H1 (cell line): Measurements from ENCODE around the gene PTGIS. TPM values are rescaled to one million over a fixed set of nuclear protein-coding genes. Genes with fewer than 3 reads are reported as not detected.

ENCODE experiments used
- CTCF ChIA-PET: fragments of 300-600 bp; sonication (Branson Sonifier 250); formaldehyde crosslinking; loops from one replicate; lab custom pipeline; 2021; ENCODE audit not compliant: partially characterized antibody; lab: Charles Lee
- POLR2A ChIA-PET: fragments of 300-600 bp; sonication (Branson Sonifier 250); formaldehyde crosslinking; loops from one replicate; lab custom pipeline; 2021; ENCODE audit warnings: inconsistent platforms; ENCODE audit not compliant: partially characterized antibody; lab: Charles Lee
- DNase-seq, 2 experiments: peaks; one replicate each; pipeline versions ENCODE4 v3.0.0 to v3.0.0-alpha.2; 2010 to 2022; ENCODE audit warnings: low spot score in 2 of 2, low read depth in 1 of 2, mixed read lengths in 1 of 2
- FAIRE-seq: peaks from 2 replicates; lab custom pipeline; 2011; peaks lifted over from hg19 to GRCh38; lab: Jason Lieb, UNC
- H2AFZ ChIP-seq: 2 replicates; pipeline ENCODE4 v1.8.1; 2012; ENCODE audit warnings: low read length, inconsistent platforms
- H2AK5ac ChIP-seq: 2 replicates; pipeline ENCODE4 v1.6.1; 2013; ENCODE audit warnings: low read depth, low read length
- H2BK120ac ChIP-seq: replicated peaks from 2 replicates; pipeline ENCODE3; 2013; ENCODE audit warnings: low read depth, low read length, inconsistent platforms
- H2BK12ac ChIP-seq: 2 replicates; pipeline ENCODE4 v1.6.1; 2013; ENCODE audit warnings: low read depth, low read length
- H2BK15ac ChIP-seq: 2 replicates; pipeline ENCODE4 v1.6.1; 2013; ENCODE audit warnings: low read length
- H2BK20ac ChIP-seq: 2 replicates; pipeline ENCODE4 v1.6.1; 2013; ENCODE audit warnings: low read length
- H2BK5ac ChIP-seq: 2 replicates; pipeline ENCODE4 v1.6.1; 2013; ENCODE audit warnings: low read depth, low read length
- H3K14ac ChIP-seq: 2 replicates; pipeline ENCODE4 v1.6.1; 2013; ENCODE audit warnings: inconsistent platforms; ENCODE audit not compliant: insufficient read length
- H3K18ac ChIP-seq: 2 replicates; pipeline ENCODE4 v1.6.1; 2013; ENCODE audit warnings: low read length; ENCODE audit errors: extremely low read depth
- H3K23ac ChIP-seq: 2 replicates; pipeline ENCODE4 v1.6.1; 2013; ENCODE audit warnings: inconsistent platforms; ENCODE audit not compliant: insufficient read length
- H3K23me2 ChIP-seq: 2 replicates; pipeline ENCODE4 v1.6.1; 2013; ENCODE audit warnings: low read depth, low read length
- H3K27ac ChIP-seq: 2 replicates; pipeline ENCODE4 v1.6.1; 2011; ENCODE audit warnings: low read depth, low read length, inconsistent platforms
- H3K27me3 ChIP-seq, 4 experiments: replicated peaks in 1 of 4; 1 replicate in 1 of 4; 2 replicates in 3 of 4; pipeline versions ENCODE4 v1.6.1 to v1.8.1; 2011 to 2013; ENCODE audit warnings: low read length in 3 of 4, mild to moderate bottlenecking in 3 of 4, inconsistent platforms in 2 of 4, mixed read lengths in 2 of 4, moderate library complexity in 1 of 4; ENCODE audit not compliant: control insufficient read depth in 3 of 4, insufficient read depth in 3 of 4; ENCODE audit errors: extremely low read depth in 1 of 4
- H3K36me3 ChIP-seq, 4 experiments: 2 replicates each; pipeline versions ENCODE4 v1.6.1 to v1.8.1; 2011 to 2013; ENCODE audit warnings: mild to moderate bottlenecking in 4 of 4, low read length in 3 of 4, moderate library complexity in 2 of 4, control low read depth in 1 of 4, inconsistent platforms in 1 of 4; ENCODE audit not compliant: insufficient read depth in 4 of 4, control insufficient read depth in 2 of 4
- H3K4ac ChIP-seq: replicated peaks from 2 replicates; pipeline ENCODE3; 2013; ENCODE audit warnings: low read length, low read depth, mixed read lengths, inconsistent platforms; ENCODE audit not compliant: insufficient read length
- H3K4me1 ChIP-seq, 4 experiments: replicated peaks in 1 of 4; 1 replicate in 1 of 4; 2 replicates in 3 of 4; pipeline versions ENCODE4 v1.6.1 to v1.8.1; 2011 to 2013; ENCODE audit warnings: low read length in 3 of 4, inconsistent platforms in 2 of 4, mixed read lengths in 1 of 4; ENCODE audit not compliant: insufficient read depth in 4 of 4, control insufficient read depth in 3 of 4
- H3K4me2 ChIP-seq, 2 experiments: 2 replicates each; pipeline versions ENCODE4 v1.6.1 to v1.8.1; 2011 to 2013; ENCODE audit warnings: low read depth in 2 of 2, low read length in 2 of 2, control low read depth in 1 of 2, inconsistent platforms in 1 of 2, mild to moderate bottlenecking in 1 of 2; ENCODE audit not compliant: insufficient read depth in 1 of 2
- H3K4me3 ChIP-seq, 4 experiments: fragments of 200-600, 300-600 bp in 1 of 4; sonication (generic), shearing (Covaris generic), sonication (Bioruptor Twin) in 1 of 4; 2 replicates each; pipeline versions ENCODE4 v1.5.1 to v1.8.1; 2011 to 2016; ENCODE audit warnings: low read length in 4 of 4, low read depth in 3 of 4, control low read depth in 2 of 4, inconsistent platforms in 2 of 4, mild to moderate bottlenecking in 2 of 4, mixed read lengths in 1 of 4, moderate library complexity in 1 of 4; ENCODE audit not compliant: insufficient read depth in 2 of 4; ENCODE audit errors: extremely low read depth in 1 of 4
- H3K56ac ChIP-seq: replicated peaks from 2 replicates; pipeline ENCODE3; 2013; ENCODE audit warnings: low read depth, mild to moderate bottlenecking, mixed read lengths, low read length, inconsistent platforms; ENCODE audit not compliant: insufficient read length
- H3K79me1 ChIP-seq: 2 replicates; pipeline ENCODE4 v1.6.1; 2013; ENCODE audit warnings: low read depth, low read length, control low read depth
- H3K79me2 ChIP-seq, 2 experiments: 2 replicates each; pipeline versions ENCODE4 v1.6.1 to v1.8.1; 2012 to 2013; ENCODE audit warnings: low read length in 2 of 2, mild to moderate bottlenecking in 2 of 2, inconsistent platforms in 1 of 2; ENCODE audit not compliant: insufficient read depth in 2 of 2, control insufficient read depth in 1 of 2
- H3K9ac ChIP-seq, 4 experiments: replicated peaks in 1 of 4; 1 replicate in 1 of 4; 2 replicates in 3 of 4; pipeline versions ENCODE4 v1.6.1 to v1.8.1; 2011 to 2013; ENCODE audit warnings: low read depth in 3 of 4, low read length in 3 of 4, control low read depth in 2 of 4, mild to moderate bottlenecking in 2 of 4, moderate library complexity in 2 of 4, inconsistent platforms in 1 of 4; ENCODE audit errors: extremely low read depth in 1 of 4
- H3K9me3 ChIP-seq, 2 experiments: 2 replicates each; pipeline versions ENCODE4 v1.6.1 to v1.8.1; 2012 to 2013; ENCODE audit warnings: mild to moderate bottlenecking in 2 of 2, moderate library complexity in 2 of 2, control low read depth in 1 of 2, inconsistent platforms in 1 of 2, low read depth in 1 of 2, low read length in 1 of 2, mixed read lengths in 1 of 2; ENCODE audit not compliant: insufficient read depth in 2 of 2
- H4K20me1 ChIP-seq, 2 experiments: replicated peaks in 1 of 2; 2 replicates each; pipeline versions ENCODE3 to v1.8.1; 2011 to 2013; ENCODE audit warnings: inconsistent platforms in 2 of 2, low read length in 2 of 2, mild to moderate bottlenecking in 1 of 2; ENCODE audit not compliant: insufficient read depth in 2 of 2, control insufficient read depth in 1 of 2
- H4K5ac ChIP-seq: 2 replicates; pipeline ENCODE4 v1.6.1; 2013; ENCODE audit warnings: low read length, low read depth, mixed read lengths, inconsistent platforms; ENCODE audit not compliant: insufficient read length
- H4K8ac ChIP-seq: 2 replicates; pipeline ENCODE4 v1.8.0; 2013; ENCODE audit warnings: mild to moderate bottlenecking, moderate library complexity, low read length, inconsistent platforms; ENCODE audit not compliant: insufficient read depth; ENCODE audit errors: extremely low read depth
- H4K91ac ChIP-seq: replicated peaks from 2 replicates; pipeline ENCODE3; 2013; ENCODE audit warnings: low read length, mixed read lengths, inconsistent platforms; ENCODE audit not compliant: insufficient read length
- ASH2L ChIP-seq: fragments of 200-600, 300-600 bp; sonication (generic); IDR thresholded peaks from one replicate; pipeline ENCODE4 v1.7.1; 2017; ENCODE audit warnings: low read length
- BCL11A ChIP-seq, 2 experiments: IDR thresholded peaks; one replicate each; pipeline ENCODE4 v1.6.1; 2011; ENCODE audit warnings: low read depth in 2 of 2, low read length in 2 of 2, mild to moderate bottlenecking in 2 of 2
- BRCA1 ChIP-seq: IDR thresholded peaks from 2 replicates; pipeline ENCODE4 v1.6.1; 2012; ENCODE audit warnings: low read depth, low read length, improper control_type of control experiment
- CBX8 ChIP-seq: fragments of 300-800, 300-1000 bp; sonication (generic); IDR thresholded peaks from 2 replicates; pipeline ENCODE4 v1.7.1; 2016; ENCODE audit warnings: low read depth, low read length, borderline replicate concordance
- CREB1 ChIP-seq: IDR thresholded peaks from 2 replicates; pipeline ENCODE4 v1.6.1; 2012; ENCODE audit warnings: inconsistent platforms
- JUN ChIP-seq: IDR thresholded peaks from 2 replicates; pipeline ENCODE4 v1.6.1; 2011; ENCODE audit warnings: low read depth, mild to moderate bottlenecking, improper control_type of control experiment, low read length
- KDM4A ChIP-seq: IDR thresholded peaks from one replicate; pipeline ENCODE4 v1.7.1; 2012; ENCODE audit warnings: low read depth, mild to moderate bottlenecking, moderate library complexity, low read length, inconsistent platforms; ENCODE audit not compliant: severe bottlenecking
- NANOG ChIP-seq: IDR thresholded peaks from 2 replicates; pipeline ENCODE4 v1.6.1; 2011; ENCODE audit warnings: low read length, low read depth, mild to moderate bottlenecking, inconsistent platforms; ENCODE audit not compliant: insufficient read depth, poor library complexity, severe bottlenecking
- SIRT6 ChIP-seq: IDR thresholded peaks from one replicate; pipeline ENCODE4 v1.7.1; 2012; ENCODE audit warnings: low read length, inconsistent platforms
- TAF1 ChIP-seq: IDR thresholded peaks from 2 replicates; pipeline ENCODE4 v1.6.1; 2011; ENCODE audit warnings: mild to moderate bottlenecking, low read depth, low read length
- YY1 ChIP-seq: IDR thresholded peaks from 2 replicates; pipeline ENCODE4 v1.6.1; 2011; ENCODE audit warnings: low read depth, mild to moderate bottlenecking, low read length
- WGBS, 2 experiments: shearing (Covaris generic) in 1 of 2; methylation state at CpG; one replicate each; pipeline versions ENCODE4 v1.1.6 to v1.1.7; 2013 to 2015; ENCODE audit warnings: low lambda C conversion rate in 2 of 2, mixed read lengths in 2 of 2, inconsistent platforms in 1 of 2, low coverage in 1 of 2, missing lambda C conversion rate in 1 of 2; ENCODE audit not compliant: insufficient replicate concordance in 2 of 2, insufficient coverage in 1 of 2, insufficient read length in 1 of 2; ENCODE audit errors: extremely low coverage in 1 of 2, missing lambda C conversion rate in 1 of 2; 5-methylcytosine and 5-hydroxymethylcytosine counted together
- polyA plus RNA-seq, 7 experiments: library from polyadenylated mRNA; depleted of rRNA in 3 of 7; stranded (reverse) in 5 of 7; unstranded in 2 of 7; fragments of >200 nt in 5 of 7; fragments of 200-250 nt in 2 of 7; gene quantifications; 1 replicate in 5 of 7; 2 replicates in 1 of 7; 4 replicates in 1 of 7; pipeline versions ENCODE4 v1.2.1 to v1.2.3, GENCODE V29; 2011 to 2013; ENCODE audit warnings: missing spikeins in 2 of 7, mixed read lengths in 2 of 7
- total RNA-seq: library from RNA; stranded (reverse); fragmentation: NEBNext Ultra II Directional; extraction: Animal tissue kit (Norgen Biotek cat#: 25700); gene quantifications from 2 replicates; pipeline ENCODE4 v1.2.1, GENCODE V29; 2021
- TF ChIP-seq, protein P1 (sequence below): IDR thresholded peaks from 2 replicates; pipeline ENCODE4 v1.6.1; 2012; ENCODE audit warnings: inconsistent platforms

PTGIS gene
- total and polyA plus RNA-seq, 2 of the 8 experiments (the other 6 are each of a cell fraction or from before 2014, with no cell fraction given): 29.9 to 35.5 TPM

DNA sequence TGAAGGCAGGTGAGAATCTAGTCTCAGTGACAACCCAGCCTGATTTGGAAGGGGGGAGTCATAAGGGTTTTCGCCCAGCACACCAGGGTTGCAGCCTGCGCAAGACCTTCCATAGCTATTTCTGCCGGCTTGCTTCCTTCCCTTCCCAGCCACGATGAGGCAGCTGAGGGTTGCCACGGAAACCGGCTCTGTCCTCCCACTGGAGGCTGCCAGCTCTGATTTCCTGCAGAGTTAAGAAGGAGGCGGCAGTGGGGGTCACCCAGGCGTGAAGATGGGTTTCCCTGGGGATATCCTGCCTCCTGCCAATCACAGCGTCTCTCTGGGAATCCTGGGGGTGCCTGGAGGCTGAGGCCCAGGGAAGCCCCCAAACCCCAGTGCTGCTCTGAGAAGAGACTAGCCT is 62.4 kb downstream of the PTGIS start:
- Histone ChIP-seq H2AK5ac (no peak overlapping the region), H3K79me1 (no peaks in the 10 kb centered on the region), H2BK12ac (no peak overlapping the region), H3K4me1 (peaks cover 0 to 3% (median 0%) of the 10 kb centered on the region in 4 experiments; a peak in 1 of 7 replicates), H4K91ac (no peak overlapping the region), H3K23me2 (no peaks in the 10 kb centered on the region), H2BK15ac (no peak overlapping the region), H3K4me2 (no peak overlapping the region; a peak in 1 of 4 replicates), H2BK120ac (no peak overlapping the region), H3K56ac (no peak overlapping the region), H3K79me2 (no peaks in the 10 kb centered on the region), H4K8ac (no peak overlapping the region), H2BK20ac (no peak overlapping the region), H3K27me3 (no peaks in the 10 kb centered on the region), H4K20me1 (peaks cover 0 to 2% of the 10 kb centered on the region in 2 experiments), H3K9me3 (peaks cover 0 to 4% of the 10 kb centered on the region in 2 experiments; a peak in 1 of 4 replicates), H4K5ac (no peak overlapping the region), H3K4me3 (no peak overlapping the region), H3K9ac (no peak overlapping the region), H3K27ac (no peak overlapping the region), H3K18ac (no peak overlapping the region), H2AFZ (no peak overlapping the region), H2BK5ac (no peak overlapping the region), H3K14ac (no peak overlapping the region), H3K36me3 (peaks cover 0 to 14% (median 6%) of the 10 kb centered on the region in 4 experiments; a peak in 6 of 8 replicates), H3K23ac (no peak overlapping the region), H3K4ac (no peak overlapping the region)
- POLR2A ChIA-PET: interaction anchor here (1.1 to 1.8 kb wide), 4 partner anchors 9 to 185 kb away, joined by 3 to 5 read pairs (median 4); no protein-coding TSS in a partner anchor
- TF ChIP-seq NANOG (no peak), BRCA1 (no peak), CBX8 (no peak), SIRT6 (no peak), TAF1 (no peak), JUN (no peak), BCL11A (IDR thresholded peaks at IDR 0.05; ENCODE audit: low read depth in 2 of 2, low read length in 2 of 2) (no peak), YY1 (no peak), ASH2L (no peak), KDM4A (no peak), CREB1 (no peak)
- TF ChIP-seq, protein P1, sequence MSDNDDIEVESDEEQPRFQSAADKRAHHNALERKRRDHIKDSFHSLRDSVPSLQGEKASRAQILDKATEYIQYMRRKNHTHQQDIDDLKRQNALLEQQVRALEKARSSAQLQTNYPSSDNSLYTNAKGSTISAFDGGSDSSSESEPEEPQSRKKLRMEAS: no peak
- WGBS, 2 experiments: 70% methylated on average over 9 of the region's 9 CpGs; no CpG with 5 or more reads in 1 of the 2 experiments
- FAIRE-seq (no peak), DNase-seq (peak in 1 of 2 experiments; percentile 75)
- CTCF ChIA-PET: interaction anchor here (0.6 to 8.1 kb wide), 23 partner anchors 8 to 383 kb away, joined by 3 to 88 read pairs (median 5); partner anchors contain the start of gene KCNB1
